ENCODE data around the gene REM1. TPM values are rescaled to one million over a fixed set of nuclear protein-coding genes. Genes with fewer than 3 reads are reported as not detected.
"Not testable (repeated sequence)": the region's sequence is repeated elsewhere in the genome, so short reads cannot be mapped to it uniquely, and the experiment has no call there.

The REM1 gene
- polyA plus RNA-seq, 1 donor from 2014 or later = not detected

GRCh38 chr20:31502884-31503673, 28.0 kb downstream of the REM1 start:
- H3K9me3 Mint-ChIP-seq, H3K27ac Mint-ChIP-seq, H3K27me3 Mint-ChIP-seq, H3K4me3 Mint-ChIP-seq, H3K4me1 Mint-ChIP-seq, H3K36me3 Mint-ChIP-seq: not testable (repeated sequence)

- peaks cover 5% of the 10 kb centered on the region for H3K27me3 Mint-ChIP-seq
- H3K4me3 Mint-ChIP-seq = no peak overlapping the region
- H3K9me3 Mint-ChIP-seq = peaks cover 0 to 4% (median 0%) of the 10 kb centered on the region in 3 donors
- no peak overlapping the region for H3K27ac Mint-ChIP-seq
- no peaks in the 10 kb centered on the region for H3K36me3 Mint-ChIP-seq
- peaks cover 0 to 2% (median 0%) of the 10 kb centered on the region in 3 donors for H3K4me1 Mint-ChIP-seq
Observed at GRCh38 chr20:31505903-31506302, 30.8 kb downstream of the REM1 start.

- Mint-ChIP-seq H3K36me3 (no peaks in the 10 kb centered on the region), H3K4me3 (no peak overlapping the region), H3K27me3 (peaks cover 5% of the 10 kb centered on the region), H3K4me1 (peaks cover 0 to under 1% (median 0%) of the 10 kb centered on the region in 3 donors), H3K9me3 (peaks cover 0 to 4% (median 0%) of the 10 kb centered on the region in 3 donors), H3K27ac (no peak overlapping the region)
Observed at GRCh38 chr20:31508517-31509244, 33.6 kb downstream of the REM1 start.

GRCh38 chr20:31514154-31515071, 39.3 kb downstream of the REM1 start, which contains the start of gene HM13:
TSS of gene HM13 (plus strand) at chr20:31514442. CDS start at chr20:31514552, 110 bp downstream.
- peak within 1 kb of the TSS in 1 of 3 donors; percentile 89 for H3K27ac Mint-ChIP-seq
- no peaks in the 10 kb centered on the region for H3K9me3 Mint-ChIP-seq
- no peak within 1 kb of the TSS for H3K4me3 Mint-ChIP-seq
- H3K27me3 Mint-ChIP-seq = no peaks in the 10 kb centered on the region
- no peaks in the 10 kb centered on the region for H3K36me3 Mint-ChIP-seq
- H3K4me1 Mint-ChIP-seq = peaks cover 0 to 8% (median 6%) of the 10 kb centered on the region in 3 donors

GRCh38 chr20:31515072-31515774, 40.1 kb downstream of the REM1 start:
- no peak overlapping the region for H3K27ac Mint-ChIP-seq

GRCh38 chr20:31515775-31516107, 40.7 kb downstream of the REM1 start:
- Mint-ChIP-seq H3K4me3 (no peak overlapping the region), H3K27me3 (no peaks in the 10 kb centered on the region), H3K27ac (no peak overlapping the region), H3K36me3 (no peaks in the 10 kb centered on the region), H3K9me3 (no peaks in the 10 kb centered on the region), H3K4me1 (peaks cover 3 to 10% (median 10%) of the 10 kb centered on the region in 3 donors)

More at GRCh38 chr20:31515072-31515774, 40.1 kb downstream of the REM1 start:
- Mint-ChIP-seq H3K27me3 (no peaks in the 10 kb centered on the region), H3K9me3 (no peaks in the 10 kb centered on the region), H3K4me1 (peaks cover 0 to 10% (median 7%) of the 10 kb centered on the region in 3 donors), H3K36me3 (no peaks in the 10 kb centered on the region), H3K4me3 (no peak overlapping the region)

- no peaks in the 10 kb centered on the region for H3K27me3 Mint-ChIP-seq
- H3K36me3 Mint-ChIP-seq = no peaks in the 10 kb centered on the region
- no peaks in the 10 kb centered on the region for H3K9me3 Mint-ChIP-seq
- no peak overlapping the region for H3K27ac Mint-ChIP-seq
- peaks cover 4 to 10% (median 10%) of the 10 kb centered on the region in 3 donors for H3K4me1 Mint-ChIP-seq
- H3K4me3 Mint-ChIP-seq = no peak overlapping the region
Observed at GRCh38 chr20:31516166-31516565, 41.1 kb downstream of the REM1 start.

GRCh38 chr20:31516651-31517050, 41.6 kb downstream of the REM1 start:
- Mint-ChIP-seq H3K27ac (no peak overlapping the region), H3K9me3 (no peaks in the 10 kb centered on the region), H3K27me3 (no peaks in the 10 kb centered on the region), H3K4me1 (peaks cover 4 to 10% (median 10%) of the 10 kb centered on the region in 3 donors), H3K36me3 (no peaks in the 10 kb centered on the region), H3K4me3 (no peak overlapping the region)

- no peaks in the 10 kb centered on the region for H3K9me3 Mint-ChIP-seq
- H3K4me1 Mint-ChIP-seq = peaks cover 4 to 10% (median 10%) of the 10 kb centered on the region in 3 donors
- H3K27me3 Mint-ChIP-seq = no peaks in the 10 kb centered on the region
- no peak overlapping the region for H3K4me3 Mint-ChIP-seq
- H3K36me3 Mint-ChIP-seq = no peaks in the 10 kb centered on the region
- no peak overlapping the region for H3K27ac Mint-ChIP-seq
Observed at GRCh38 chr20:31517373-31517772, 42.3 kb downstream of the REM1 start.

GRCh38 chr20:31521267-31521666, 46.2 kb downstream of the REM1 start:
- H3K27me3 Mint-ChIP-seq, H3K36me3 Mint-ChIP-seq, H3K4me3 Mint-ChIP-seq, H3K9me3 Mint-ChIP-seq: not testable (repeated sequence)
- H3K4me1 Mint-ChIP-seq = peaks cover 4 to 14% (median 13%) of the 10 kb centered on the region in 3 donors
- H3K27ac Mint-ChIP-seq = peak overlapping the region in 1 of 3 donors; percentile 98

GRCh38 chr20:31522731-31523130, 47.6 kb downstream of the REM1 start:
- no peaks in the 10 kb centered on the region for H3K27me3 Mint-ChIP-seq
- no peaks in the 10 kb centered on the region for H3K9me3 Mint-ChIP-seq
- H3K4me3 Mint-ChIP-seq = no peak overlapping the region
- peaks cover 3% of the 10 kb centered on the region for H3K36me3 Mint-ChIP-seq
- no peak overlapping the region for H3K27ac Mint-ChIP-seq
- peaks cover 4 to 14% (median 13%) of the 10 kb centered on the region in 3 donors for H3K4me1 Mint-ChIP-seq

GRCh38 chr20:31523361-31524283, 48.5 kb downstream of the REM1 start:
- Mint-ChIP-seq H3K27me3 (no peaks in the 10 kb centered on the region), H3K4me3 (no peak overlapping the region), H3K9me3 (no peaks in the 10 kb centered on the region), H3K36me3 (peaks cover 3% of the 10 kb centered on the region), H3K4me1 (peaks cover 4 to 14% (median 13%) of the 10 kb centered on the region in 3 donors), H3K27ac (no peak overlapping the region)

GRCh38 chr20:31527266-31527665, 52.2 kb downstream of the REM1 start:
- Mint-ChIP-seq H3K36me3 (peaks cover 5% of the 10 kb centered on the region), H3K27ac (no peak overlapping the region), H3K9me3 (no peaks in the 10 kb centered on the region), H3K27me3 (no peaks in the 10 kb centered on the region), H3K4me3 (no peak overlapping the region), H3K4me1 (peaks cover 0 to 8% (median 6%) of the 10 kb centered on the region in 3 donors)
